GM04504 (cell line): ENCODE data around the gene FAXDC2.
"Not testable (repeated sequence)": the region's sequence is repeated elsewhere in the genome, so short reads cannot be mapped to it uniquely, and the experiment has no call there.

Experiments used
- DNase-seq: peaks from one replicate; pipeline ENCODE4 v3.0.0-alpha.2; 2012; ENCODE audit warnings: low read depth

Gene FAXDC2

GRCh38 chr5:154860765-154861164 is 10.4 kb upstream of the FAXDC2 start:
- DNase-seq, result no peak

- DNase-seq, result peak; percentile 38
These were observed 9.7 kb upstream of the FAXDC2 start for GRCh38 chr5:154860123-154860522.

GRCh38 chr5:154858972-154859871 is 8.8 kb upstream of the FAXDC2 start:
- DNase-seq, result no peak

- DNase-seq, result peak; percentile 93
These were observed 8.0 kb upstream of the FAXDC2 start, which contains the start of gene CNOT8 for GRCh38 chr5:154858297-154858971. CNOT8 (plus strand) TSS chr5:154858627; CDS start chr5:154863279, 4,652 bp downstream.

GRCh38 chr5:154857530-154858296 is 7.3 kb upstream of the FAXDC2 start:
- peak; percentile 92 for DNase-seq

- DNase-seq, result no peak
These were observed 948 bp upstream of the FAXDC2 start for GRCh38 chr5:154851351-154851750.

GRCh38 chr5:154849791-154850201 is 607 bp downstream of the FAXDC2 start:
- DNase-seq, result no peak

- no peak for DNase-seq
These were observed 1.1 kb downstream of the FAXDC2 start for GRCh38 chr5:154849264-154849785.

GRCh38 chr5:154844809-154845208 is 5.6 kb downstream of the FAXDC2 start:
- no peak for DNase-seq

GRCh38 chr5:154842689-154843530 is 7.5 kb downstream of the FAXDC2 start:
- DNase-seq, result no peak

GRCh38 chr5:154841273-154841661 is 9.1 kb downstream of the FAXDC2 start:
- DNase-seq, result no peak

GRCh38 chr5:154840435-154841272 is 9.7 kb downstream of the FAXDC2 start:
- DNase-seq, result no peak

- DNase-seq, result no peak
These were observed 13.1 kb downstream of the FAXDC2 start for GRCh38 chr5:154837009-154837901.

GRCh38 chr5:154836225-154836624 is 14.2 kb downstream of the FAXDC2 start:
- no peak for DNase-seq

- not testable (repeated sequence) for DNase-seq
These were observed 14.7 kb downstream of the FAXDC2 start for GRCh38 chr5:154835701-154836052.

GRCh38 chr5:154834053-154834452 is 16.4 kb downstream of the FAXDC2 start:
- no peak for DNase-seq

- DNase-seq, result not testable (repeated sequence)
These were observed 17.6 kb downstream of the FAXDC2 start for GRCh38 chr5:154832804-154833203.

GRCh38 chr5:154831451-154831850 is 19.0 kb downstream of the FAXDC2 start:
- no peak for DNase-seq

GRCh38 chr5:154830596-154830995 is 19.8 kb downstream of the FAXDC2 start:
- DNase-seq, result no peak
